Astrocyte of the cerebellum (primary cell): Measurements from ENCODE around the gene CORO7.

ENCODE experiments used
- DNase-seq: peaks from one replicate; pipeline ENCODE4 v3.0.0-alpha.2; 2011; ENCODE audit warnings: low read depth
- H3K4me3 ChIP-seq: 2 replicates; pipeline ENCODE4 v1.5.1; 2011; ENCODE audit warnings: mild to moderate bottlenecking, low read depth, low read length, moderate library complexity
- CTCF ChIP-seq: IDR thresholded peaks from 2 replicates; pipeline ENCODE4 v1.5.1; 2012; ENCODE audit warnings: low read length, low read depth, moderate library complexity, mild to moderate bottlenecking; ENCODE audit errors: missing control alignments
- in situ Hi-C: cut with HindIII; loops from 2 replicates; pipeline ENCODE4 v1.10.0; 2017; ENCODE audit warnings: low sequenced_read_pairs

CORO7 gene

GRCh38 chr16:4454623-4455022 lies 38.2 kb upstream of the CORO7 start:
- TF ChIP-seq CTCF: no peak
- in situ Hi-C loops: no loop called here

GRCh38 chr16:4452674-4453073 lies 36.3 kb upstream of the CORO7 start:
- H3K4me3 ChIP-seq: no peak overlapping the region
- no peak for TF ChIP-seq CTCF
- in situ Hi-C loops: no loop called here
- DNase-seq: no peak

More at GRCh38 chr16:4454623-4455022, 38.2 kb upstream of the CORO7 start:
- no peak for DNase-seq
- H3K4me3 ChIP-seq: no peak overlapping the region

GRCh38 chr16:4450931-4451519 lies 34.6 kb upstream of the CORO7 start:
- H3K4me3 ChIP-seq: no peak overlapping the region
- TF ChIP-seq CTCF: no peak
- no peak for DNase-seq
- in situ Hi-C loops: no loop called here

GRCh38 chr16:4450430-4450829 lies 34.0 kb upstream of the CORO7 start:
- in situ Hi-C loops: no loop called here

GRCh38 chr16:4443986-4444385 lies 27.6 kb upstream of the CORO7 start:
- no peak for TF ChIP-seq CTCF
- in situ Hi-C loops: no loop called here
- DNase-seq: no peak
- no peak overlapping the region for H3K4me3 ChIP-seq

More at GRCh38 chr16:4450430-4450829, 34.0 kb upstream of the CORO7 start:
- no peak for TF ChIP-seq CTCF
- DNase-seq: no peak
- H3K4me3 ChIP-seq: no peak overlapping the region

- no peak for TF ChIP-seq CTCF
- in situ Hi-C loops: no loop called here
- DNase-seq: no peak
Measured at GRCh38 chr16:4443271-4443670, 26.9 kb upstream of the CORO7 start.

More at GRCh38 chr16:4443271-4443670, 26.9 kb upstream of the CORO7 start:
- H3K4me3 ChIP-seq: no peak overlapping the region
